Upper lobe of left lung (tissue), 4 donors: ENCODE results near the gene PTPRJ.

Experiments used
- EP300 ChIP-seq, 4 donors: sonication (generic); formaldehyde crosslinking; IDR thresholded peaks; one replicate each; pipeline ENCODE4 v1.5.1; 2017; ENCODE audit warnings: antibody characterized with exemption in 4 of 4, control low read depth in 2 of 4
- POLR2A ChIP-seq, 4 donors: fragments of 450-650 bp; IDR thresholded peaks; one replicate each; pipeline ENCODE4 v1.5.1; 2016 to 2017; ENCODE audit warnings: antibody characterized with exemption in 4 of 4, mild to moderate bottlenecking in 2 of 4
- POLR2AphosphoS5 ChIP-seq, 2 donors: sonication (generic); formaldehyde crosslinking; IDR thresholded peaks; one replicate each; pipeline ENCODE4 v1.5.1; 2017; ENCODE audit warnings: antibody characterized with exemption in 2 of 2
- TF ChIP-seq, protein P1 (sequence below), 6 experiments: fragments of 450-650 bp in 4 of 6; fragments of 200-600 bp in 2 of 6; sonication (generic) in 2 of 6; IDR thresholded peaks; one replicate each; pipeline ENCODE4 v1.5.1; 2016 to 2019; ENCODE audit warnings: antibody characterized with exemption in 6 of 6

DNA sequence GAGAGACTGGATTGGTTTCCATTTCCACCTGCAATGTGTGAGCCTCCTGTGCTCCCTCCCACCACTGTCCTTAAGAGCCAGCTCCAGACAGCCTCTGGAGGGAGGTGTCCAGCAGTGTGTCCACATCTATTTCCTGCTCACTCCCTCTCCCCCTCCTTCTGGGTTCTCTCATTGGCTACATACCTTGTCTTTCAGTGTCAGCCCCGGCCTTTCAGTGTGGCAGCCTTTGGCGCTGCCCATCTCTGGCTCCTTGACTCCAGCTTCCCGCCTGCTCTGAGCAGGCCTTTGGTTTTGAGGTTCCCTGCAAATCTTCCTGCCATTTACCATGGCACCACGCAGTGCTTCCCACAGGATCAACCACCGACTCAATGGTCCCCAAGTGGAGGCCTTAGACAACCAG, 19.0 kb upstream of the PTPRJ start:
- TF ChIP-seq, protein P1, sequence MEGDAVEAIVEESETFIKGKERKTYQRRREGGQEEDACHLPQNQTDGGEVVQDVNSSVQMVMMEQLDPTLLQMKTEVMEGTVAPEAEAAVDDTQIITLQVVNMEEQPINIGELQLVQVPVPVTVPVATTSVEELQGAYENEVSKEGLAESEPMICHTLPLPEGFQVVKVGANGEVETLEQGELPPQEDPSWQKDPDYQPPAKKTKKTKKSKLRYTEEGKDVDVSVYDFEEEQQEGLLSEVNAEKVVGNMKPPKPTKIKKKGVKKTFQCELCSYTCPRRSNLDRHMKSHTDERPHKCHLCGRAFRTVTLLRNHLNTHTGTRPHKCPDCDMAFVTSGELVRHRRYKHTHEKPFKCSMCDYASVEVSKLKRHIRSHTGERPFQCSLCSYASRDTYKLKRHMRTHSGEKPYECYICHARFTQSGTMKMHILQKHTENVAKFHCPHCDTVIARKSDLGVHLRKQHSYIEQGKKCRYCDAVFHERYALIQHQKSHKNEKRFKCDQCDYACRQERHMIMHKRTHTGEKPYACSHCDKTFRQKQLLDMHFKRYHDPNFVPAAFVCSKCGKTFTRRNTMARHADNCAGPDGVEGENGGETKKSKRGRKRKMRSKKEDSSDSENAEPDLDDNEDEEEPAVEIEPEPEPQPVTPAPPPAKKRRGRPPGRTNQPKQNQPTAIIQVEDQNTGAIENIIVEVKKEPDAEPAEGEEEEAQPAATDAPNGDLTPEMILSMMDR (IDR thresholded peaks at IDR 0.05), result no peak
- TF ChIP-seq POLR2AphosphoS5 (IDR thresholded peaks at IDR 0.05) (no peak), POLR2A (IDR thresholded peaks at IDR 0.05) (no peak), EP300 (IDR thresholded peaks at IDR 0.05) (no peak)
